Parathyroid adenoma (tissue), 2 donors: Measurements from ENCODE around the gene MKNK2.
A peak's percentile ranks its signal among the peaks of the same experiment; 100 is the strongest.

ENCODE experiments used
- H2AFZ ChIP-seq: fragments of 300-600 bp; sonication (generic); one replicate; pipeline ENCODE4 v1.7.0; 2017; ENCODE audit warnings: antibody characterized with exemption, mild to moderate bottlenecking
- H3K27ac ChIP-seq: fragments of 300-600 bp; sonication (generic); one replicate; pipeline ENCODE4 v1.7.0; 2017
- H3K27me3 ChIP-seq: fragments of 300-600 bp; sonication (generic); one replicate; pipeline ENCODE4 v1.7.0; 2017; ENCODE audit warnings: low read length; ENCODE audit not compliant: control insufficient read depth, insufficient read depth
- H3K36me3 ChIP-seq: fragments of 300-600 bp; sonication (generic); one replicate; pipeline ENCODE4 v1.7.0; 2017; ENCODE audit warnings: low read length; ENCODE audit not compliant: control insufficient read depth, insufficient read depth
- H3K4me1 ChIP-seq: fragments of 300-600 bp; sonication (generic); one replicate; pipeline ENCODE4 v1.7.0; 2017; ENCODE audit warnings: control low read depth
- H3K4me2 ChIP-seq: fragments of 300-600 bp; sonication (generic); one replicate; pipeline ENCODE4 v1.7.0; 2017; ENCODE audit warnings: low read length
- H3K4me3 ChIP-seq: fragments of 300-600 bp; sonication (generic); one replicate; pipeline ENCODE4 v1.7.0; 2017; ENCODE audit warnings: low read depth, low read length
- H3K79me2 ChIP-seq: fragments of 300-600 bp; sonication (generic); one replicate; pipeline ENCODE4 v1.7.0; 2017; ENCODE audit warnings: control low read depth
- H3K9ac ChIP-seq: fragments of 300-600 bp; sonication (generic); one replicate; pipeline ENCODE4 v1.7.0; 2017; ENCODE audit warnings: mild to moderate bottlenecking
- H3K9me3 ChIP-seq: fragments of 300-600 bp; sonication (generic); one replicate; pipeline ENCODE4 v1.7.0; 2017; ENCODE audit warnings: low read length; ENCODE audit not compliant: control insufficient read depth
- TF ChIP-seq, protein P1 (sequence below): fragments of 300-600 bp; sonication (generic); IDR thresholded peaks from one replicate; pipeline ENCODE4 v1.7.0; 2017; ENCODE audit warnings: antibody characterized with exemption, mild to moderate bottlenecking
- donor health status: primary hyperparathyroidism.

The MKNK2 gene

DNA sequence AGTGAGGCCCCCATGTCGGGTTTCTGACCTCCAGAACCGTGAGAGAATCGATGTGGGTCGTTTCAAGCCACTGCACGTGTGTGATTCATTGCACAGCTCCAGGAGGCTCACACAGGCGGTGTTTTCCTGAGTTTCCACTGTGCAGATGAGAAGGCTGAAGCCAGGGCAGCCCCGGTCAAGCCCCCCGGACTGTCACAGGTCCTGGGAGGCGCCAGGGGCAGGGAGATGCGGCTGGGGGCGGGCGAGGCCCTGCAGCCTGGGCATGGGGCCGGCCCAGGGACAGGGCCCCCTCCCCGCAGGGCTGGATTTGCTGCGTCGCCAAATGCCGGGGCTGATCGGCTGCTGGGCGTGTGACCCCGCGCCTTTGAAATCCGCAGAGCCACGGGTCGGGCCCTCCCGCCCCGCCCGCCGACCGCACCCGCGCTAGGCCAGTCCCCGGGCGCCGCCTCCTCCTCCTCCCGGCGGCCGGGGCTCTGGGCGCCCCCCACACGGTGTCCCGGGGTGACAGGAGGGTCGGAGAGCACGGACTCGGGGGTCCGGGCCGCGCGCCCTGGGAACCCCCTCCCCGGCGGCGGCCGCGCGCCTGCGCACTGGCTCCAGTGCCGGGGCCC lies 9.9 kb upstream of the MKNK2 start:
- peak overlapping the region; percentile 90 for H3K27ac ChIP-seq
- TF ChIP-seq, protein P1, sequence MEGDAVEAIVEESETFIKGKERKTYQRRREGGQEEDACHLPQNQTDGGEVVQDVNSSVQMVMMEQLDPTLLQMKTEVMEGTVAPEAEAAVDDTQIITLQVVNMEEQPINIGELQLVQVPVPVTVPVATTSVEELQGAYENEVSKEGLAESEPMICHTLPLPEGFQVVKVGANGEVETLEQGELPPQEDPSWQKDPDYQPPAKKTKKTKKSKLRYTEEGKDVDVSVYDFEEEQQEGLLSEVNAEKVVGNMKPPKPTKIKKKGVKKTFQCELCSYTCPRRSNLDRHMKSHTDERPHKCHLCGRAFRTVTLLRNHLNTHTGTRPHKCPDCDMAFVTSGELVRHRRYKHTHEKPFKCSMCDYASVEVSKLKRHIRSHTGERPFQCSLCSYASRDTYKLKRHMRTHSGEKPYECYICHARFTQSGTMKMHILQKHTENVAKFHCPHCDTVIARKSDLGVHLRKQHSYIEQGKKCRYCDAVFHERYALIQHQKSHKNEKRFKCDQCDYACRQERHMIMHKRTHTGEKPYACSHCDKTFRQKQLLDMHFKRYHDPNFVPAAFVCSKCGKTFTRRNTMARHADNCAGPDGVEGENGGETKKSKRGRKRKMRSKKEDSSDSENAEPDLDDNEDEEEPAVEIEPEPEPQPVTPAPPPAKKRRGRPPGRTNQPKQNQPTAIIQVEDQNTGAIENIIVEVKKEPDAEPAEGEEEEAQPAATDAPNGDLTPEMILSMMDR, result no peak
- peak overlapping the region; percentile 99 for H3K4me2 ChIP-seq
- peaks cover 30% of the 10 kb centered on the region for H3K4me1 ChIP-seq
- H3K9me3 ChIP-seq, result no peaks in the 10 kb centered on the region
- no peaks in the 10 kb centered on the region for H3K36me3 ChIP-seq
- H2AFZ ChIP-seq, result peak overlapping the region; percentile 58
- no peaks in the 10 kb centered on the region for H3K79me2 ChIP-seq
- peak overlapping the region; percentile 20 for H3K9ac ChIP-seq
- no peaks in the 10 kb centered on the region for H3K27me3 ChIP-seq
- H3K4me3 ChIP-seq, result peak overlapping the region; percentile 86

DNA sequence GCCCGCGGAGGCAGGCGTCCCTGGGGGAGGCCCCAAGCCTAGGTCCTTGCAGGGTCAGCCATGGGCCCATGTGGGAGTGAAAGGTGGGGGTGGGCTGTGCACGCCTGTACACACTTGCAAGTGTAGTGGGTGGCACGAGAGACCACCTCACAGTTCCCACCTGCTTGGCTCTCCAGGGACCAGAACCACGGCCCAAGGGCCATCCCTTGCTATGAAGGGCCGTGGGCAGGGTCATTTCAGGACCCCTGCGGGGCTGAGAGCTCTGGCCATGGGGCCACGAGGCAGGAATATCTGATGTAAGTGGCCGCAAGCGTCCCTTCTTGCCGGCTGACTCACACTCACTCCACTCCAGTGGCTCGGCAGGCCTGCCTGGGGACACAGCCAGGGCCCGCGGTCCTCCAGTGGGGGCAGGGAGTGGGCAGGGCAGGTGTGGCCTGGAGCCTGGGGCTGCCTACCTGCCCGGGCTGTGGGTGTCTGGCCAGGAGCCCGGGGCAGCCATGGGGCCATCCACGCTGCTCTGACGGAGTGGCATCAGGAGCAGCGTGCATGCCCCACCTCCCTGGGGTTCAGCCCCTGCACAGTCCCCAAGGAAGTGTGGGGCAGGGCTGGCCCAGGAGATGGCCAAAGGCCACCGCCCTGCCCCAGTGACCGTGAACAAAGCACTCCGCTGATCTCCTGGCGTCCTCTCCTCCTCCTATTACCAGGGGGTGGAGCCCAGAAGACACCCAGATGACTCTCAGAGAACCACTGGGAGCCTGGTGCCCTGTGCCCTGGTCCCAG lies 8.6 kb upstream of the MKNK2 start:
- Histone ChIP-seq H3K27ac (peak overlapping the region; percentile 90), H3K27me3 (no peaks in the 10 kb centered on the region), H3K4me2 (peak overlapping the region; percentile 99), H3K9ac (peak overlapping the region; percentile 51), H3K9me3 (no peaks in the 10 kb centered on the region), H3K79me2 (peaks cover 3% of the 10 kb centered on the region), H2AFZ (peak overlapping the region; percentile 87), H3K36me3 (no peaks in the 10 kb centered on the region), H3K4me1 (peaks cover 37% of the 10 kb centered on the region), H3K4me3 (peak overlapping the region; percentile 86)
- TF ChIP-seq, protein P1, result no peak

DNA sequence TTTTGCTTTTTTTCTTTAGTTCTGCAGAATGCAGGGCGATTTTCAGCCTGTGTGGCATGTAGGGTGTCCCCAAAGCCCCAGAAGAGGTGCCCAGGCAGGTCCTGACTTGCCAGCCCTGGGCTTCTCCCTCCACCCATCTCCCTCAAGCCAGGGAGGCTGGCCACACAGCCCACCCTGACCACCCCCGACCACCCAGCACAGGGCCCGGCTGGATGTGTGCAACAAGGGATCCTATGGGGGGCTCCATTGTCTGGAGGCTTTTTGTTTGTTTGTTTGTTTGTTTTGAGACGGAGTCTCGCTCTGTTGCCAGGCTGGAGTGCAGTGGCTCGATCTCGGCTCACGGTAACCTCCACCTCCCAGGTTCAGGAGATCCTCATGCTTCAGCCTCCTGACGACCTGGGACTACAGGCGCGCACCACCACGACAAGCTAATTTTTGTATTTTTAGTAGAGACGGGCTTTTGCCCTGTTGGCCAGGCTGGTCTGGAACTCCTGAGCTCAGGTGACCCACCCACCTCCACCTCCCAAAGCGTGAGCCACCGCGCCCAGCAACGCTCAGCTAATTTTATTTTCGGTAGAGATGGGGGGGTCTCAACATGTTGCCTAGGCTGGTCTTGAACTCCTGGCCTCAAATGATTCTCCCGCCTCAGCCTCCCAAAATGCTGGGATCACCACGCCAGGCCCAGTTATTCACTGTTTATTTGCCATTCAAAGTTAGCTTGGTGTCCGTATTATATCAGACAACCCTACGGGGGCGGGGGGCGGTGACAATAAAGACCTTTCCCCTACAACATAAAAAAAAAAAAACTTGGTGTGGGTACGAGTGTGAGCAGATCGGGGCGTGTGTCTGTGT lies 7.8 kb upstream of the MKNK2 start:
- TF ChIP-seq, protein P1, result no peak
- Histone ChIP-seq H3K79me2 (peaks cover 3% of the 10 kb centered on the region), H3K4me1 (peaks cover 37% of the 10 kb centered on the region), H3K4me3 (peak overlapping the region; percentile 86), H2AFZ (peak overlapping the region; percentile 87), H3K36me3 (no peaks in the 10 kb centered on the region), H3K4me2 (peak overlapping the region; percentile 99), H3K9me3 (no peaks in the 10 kb centered on the region), H3K27me3 (no peaks in the 10 kb centered on the region), H3K9ac (peak overlapping the region; percentile 51), H3K27ac (peak overlapping the region; percentile 90)

DNA sequence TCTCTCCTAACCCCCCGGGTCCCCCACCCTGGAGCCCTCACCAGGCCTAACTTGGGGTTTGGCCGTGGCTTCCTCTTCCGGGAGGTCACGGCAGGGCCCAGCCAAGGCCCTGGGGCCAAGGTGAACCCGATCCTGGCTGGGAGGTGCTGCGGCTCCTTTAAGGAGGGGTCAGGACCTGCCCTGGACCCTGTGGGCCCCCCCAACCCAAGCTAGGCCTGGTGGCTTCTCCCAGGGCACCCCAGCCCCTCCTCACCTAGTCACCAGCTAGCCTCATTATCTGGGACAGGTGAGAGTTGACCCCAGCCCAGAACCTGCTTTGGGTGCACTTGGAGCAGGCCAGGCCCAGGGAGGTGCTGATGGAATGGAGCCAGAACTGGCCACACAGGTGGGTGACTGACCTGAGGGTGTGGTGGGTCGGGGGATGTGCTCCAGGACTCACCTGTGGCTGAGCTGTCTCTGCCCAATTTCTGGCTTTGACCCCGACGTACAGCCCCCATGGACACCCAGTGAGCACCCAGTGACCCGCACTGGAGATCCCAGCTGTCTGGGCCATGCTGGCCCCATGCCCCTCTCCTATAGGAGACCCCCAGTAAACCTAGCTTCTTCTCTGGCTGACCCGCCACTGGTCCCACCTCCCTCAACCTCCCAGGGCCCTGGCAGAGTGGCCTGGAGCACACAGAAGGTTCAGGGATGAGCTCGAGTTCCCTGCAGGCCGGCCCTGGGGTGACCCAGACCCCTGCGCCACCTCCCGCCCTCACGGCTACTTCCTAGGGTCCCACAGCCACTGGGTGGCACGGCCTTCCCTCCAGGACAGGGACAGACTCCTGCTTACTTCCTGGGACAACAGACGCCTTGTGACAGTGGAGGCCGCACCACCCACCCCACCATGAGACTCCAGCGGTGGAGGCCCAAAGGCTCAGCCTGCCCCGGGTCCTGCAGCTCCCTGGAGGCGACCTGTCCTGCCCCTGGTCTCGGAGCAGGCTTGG lies 6.7 kb upstream of the MKNK2 start:
- Histone ChIP-seq H3K27ac (peak overlapping the region; percentile 90), H3K27me3 (no peaks in the 10 kb centered on the region), H3K9me3 (no peaks in the 10 kb centered on the region), H2AFZ (no peak overlapping the region), H3K36me3 (no peaks in the 10 kb centered on the region), H3K4me1 (peaks cover 37% of the 10 kb centered on the region), H3K4me2 (no peak overlapping the region), H3K79me2 (peaks cover 3% of the 10 kb centered on the region), H3K9ac (no peak overlapping the region), H3K4me3 (no peak overlapping the region)
- TF ChIP-seq, protein P1, result no peak
